ENCODE data around the gene HARBI1.

The HARBI1 gene

DNA sequence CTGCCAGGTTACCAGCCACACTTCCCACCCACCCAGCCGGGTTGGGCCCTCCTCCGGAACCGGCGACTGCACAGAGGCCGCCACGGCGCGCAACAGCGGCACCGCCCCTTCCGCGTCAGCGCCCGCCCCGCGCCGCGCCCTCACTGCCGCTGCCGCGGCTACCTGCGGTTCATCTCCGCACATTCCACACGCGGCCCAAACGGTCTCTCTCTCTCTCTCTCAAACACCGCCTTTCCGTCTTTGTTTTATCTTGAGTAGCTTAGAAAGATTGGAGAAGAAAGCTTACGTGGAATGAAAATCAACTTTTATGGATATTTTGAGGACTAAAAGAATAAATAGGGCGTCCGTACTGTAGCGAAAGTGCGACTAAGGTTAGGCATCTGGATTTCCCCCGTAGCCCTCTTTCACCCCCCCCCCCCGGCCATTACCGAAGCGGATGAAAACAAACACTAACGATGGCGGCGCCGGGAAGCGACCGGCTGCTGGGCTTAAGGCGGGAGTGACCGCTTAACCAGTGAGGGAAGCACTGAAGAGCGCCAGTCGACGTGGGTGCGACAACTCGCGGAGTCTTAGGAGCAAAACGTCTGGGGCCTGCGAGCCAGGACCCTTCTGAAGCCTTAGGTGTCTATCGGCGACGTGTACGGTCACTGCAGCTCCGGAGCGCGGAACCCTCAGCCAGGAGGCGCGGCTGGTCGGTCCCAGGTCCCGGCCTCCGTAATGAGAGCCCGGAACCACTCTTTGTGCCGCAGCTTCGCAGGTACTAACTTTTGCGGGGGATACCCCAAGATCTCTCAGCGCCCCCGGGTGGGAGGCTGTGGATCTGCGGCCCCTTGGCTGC, at the start of gene HARBI1, which contains the start of gene ATG13:
Gene HARBI1 (minus strand): TSS at position 94 of the 838 bp plus-strand sequence. CDS start 990 bp downstream, outside the sequence.
Gene ATG13 (plus strand): TSS at position 420 of the 838 bp plus-strand sequence. CDS start 26,739 bp downstream, outside the sequence.
- FAIRE-seq (peak; percentile 79), DNase-seq (ENCODE audit: extremely low spot score, insufficient read length, low read depth) (peak; percentile 87)

DNA sequence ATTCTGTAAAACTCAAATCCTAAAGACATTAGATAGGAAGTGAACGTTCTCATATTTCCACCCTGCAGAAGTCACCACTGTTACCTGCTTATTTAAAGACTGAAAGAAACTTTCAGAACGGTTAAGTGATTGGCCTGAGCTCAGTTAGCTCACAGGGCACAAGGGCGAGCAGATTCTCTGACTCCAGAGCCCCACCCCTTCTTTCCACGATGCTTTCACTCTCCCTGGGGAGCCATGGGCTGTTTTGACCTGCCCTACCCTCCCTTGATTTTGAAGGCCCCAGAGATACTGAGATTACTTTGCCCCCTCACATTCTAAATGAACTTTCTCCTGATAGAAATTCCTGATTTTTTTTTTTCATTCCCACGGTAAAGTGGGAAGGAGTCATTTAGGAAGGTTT, 49.5 kb upstream of the HARBI1 start:
- no peak for DNase-seq (ENCODE audit: extremely low spot score, insufficient read length, low read depth)
- FAIRE-seq = no peak

GRCh38 chr11:46665356-46665755, 48.3 kb upstream of the HARBI1 start:
- no peak for DNase-seq (ENCODE audit: extremely low spot score, insufficient read length, low read depth)
- no peak for FAIRE-seq

GRCh38 chr11:46664612-46665011, 47.6 kb upstream of the HARBI1 start:
- DNase-seq (ENCODE audit: extremely low spot score, insufficient read length, low read depth) (no peak), FAIRE-seq (no peak)

DNA sequence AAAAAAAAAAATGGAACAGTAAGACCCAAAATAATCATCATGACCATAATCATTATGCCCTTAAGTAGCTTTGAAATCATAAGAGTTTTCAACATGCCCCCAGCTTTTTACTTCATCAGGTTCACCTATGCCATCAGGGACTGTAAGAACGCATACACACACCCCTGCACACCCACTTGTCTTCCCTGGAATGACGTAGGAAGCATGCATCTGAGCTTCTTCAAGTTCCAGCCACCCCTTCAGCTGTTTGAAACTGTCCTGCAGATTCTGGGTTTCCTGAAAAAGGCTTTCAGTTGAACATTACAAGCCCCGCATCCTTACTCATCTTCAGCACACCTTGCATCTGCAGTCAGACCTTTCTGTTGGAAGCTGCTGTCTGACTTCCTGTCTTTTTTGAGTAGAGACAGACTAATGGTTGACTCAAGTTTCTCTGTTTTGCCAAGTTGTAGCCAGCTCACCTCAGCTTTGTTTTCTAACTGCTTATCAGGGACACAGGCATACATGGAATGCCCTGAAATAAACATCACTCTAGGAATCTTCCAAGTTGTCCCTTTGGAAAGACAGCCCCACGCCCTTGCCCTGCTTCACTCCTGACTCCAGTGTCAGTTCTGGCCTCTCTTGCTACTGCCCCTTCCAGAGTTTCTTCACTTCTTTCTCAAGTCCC, 46.4 kb upstream of the HARBI1 start:
- DNase-seq (ENCODE audit: extremely low spot score, insufficient read length, low read depth) = no peak
- no peak for FAIRE-seq

- DNase-seq (ENCODE audit: extremely low spot score, insufficient read length, low read depth) = no peak
- FAIRE-seq = no peak
These were observed 45.3 kb upstream of the HARBI1 start for GRCh38 chr11:46662366-46662765.

GRCh38 chr11:46661836-46662235, 44.8 kb upstream of the HARBI1 start:
- FAIRE-seq = no peak
- no peak for DNase-seq (ENCODE audit: extremely low spot score, insufficient read length, low read depth)

DNA sequence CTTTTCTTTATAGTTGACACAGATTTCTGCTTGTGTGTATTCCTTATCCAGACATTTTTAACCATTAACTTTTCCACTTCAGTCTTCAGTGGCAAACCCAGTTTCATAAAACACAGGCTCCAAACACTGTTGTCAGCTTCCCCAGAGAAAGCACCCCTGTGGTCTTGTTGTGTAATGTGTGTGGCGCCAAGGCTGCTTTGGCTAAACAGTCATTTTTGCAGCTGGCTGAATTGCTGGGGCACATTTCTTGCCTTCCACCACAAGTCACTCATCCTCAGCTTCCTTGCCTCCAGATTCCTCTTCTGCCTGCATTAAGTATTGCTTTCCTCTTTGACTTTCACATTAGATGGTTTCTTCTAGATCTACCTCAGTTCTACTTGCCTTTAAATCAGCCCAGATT, 42.9 kb upstream of the HARBI1 start:
- DNase-seq (ENCODE audit: extremely low spot score, insufficient read length, low read depth) (no peak), FAIRE-seq (no peak)

- FAIRE-seq = no peak
These were observed 41.2 kb upstream of the HARBI1 start for GRCh38 chr11:46658259-46658658.

DNA sequence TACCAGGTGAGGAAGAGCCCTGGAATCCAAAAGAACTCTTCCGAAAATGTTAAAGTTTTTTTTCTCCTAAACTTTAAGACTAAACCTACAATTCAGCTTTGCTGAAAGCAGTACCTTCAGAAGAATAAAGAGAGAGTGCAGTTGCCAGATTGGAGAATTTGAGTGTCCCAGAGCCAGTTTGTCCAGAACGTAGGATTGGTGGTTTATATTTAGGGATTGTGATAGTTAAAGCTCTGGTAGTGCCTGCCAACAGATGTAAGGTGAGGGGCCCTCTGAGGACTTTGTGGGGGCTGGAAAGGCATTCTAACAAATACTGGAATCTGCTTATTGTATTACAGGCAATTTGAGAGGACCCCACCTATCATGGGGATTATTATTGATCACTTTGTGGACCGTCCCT, 40.2 kb upstream of the HARBI1 start:
- FAIRE-seq (no peak), DNase-seq (ENCODE audit: extremely low spot score, insufficient read length, low read depth) (no peak)

More at GRCh38 chr11:46658259-46658658, 41.2 kb upstream of the HARBI1 start:
- DNase-seq (ENCODE audit: extremely low spot score, insufficient read length, low read depth) = no peak

DNA sequence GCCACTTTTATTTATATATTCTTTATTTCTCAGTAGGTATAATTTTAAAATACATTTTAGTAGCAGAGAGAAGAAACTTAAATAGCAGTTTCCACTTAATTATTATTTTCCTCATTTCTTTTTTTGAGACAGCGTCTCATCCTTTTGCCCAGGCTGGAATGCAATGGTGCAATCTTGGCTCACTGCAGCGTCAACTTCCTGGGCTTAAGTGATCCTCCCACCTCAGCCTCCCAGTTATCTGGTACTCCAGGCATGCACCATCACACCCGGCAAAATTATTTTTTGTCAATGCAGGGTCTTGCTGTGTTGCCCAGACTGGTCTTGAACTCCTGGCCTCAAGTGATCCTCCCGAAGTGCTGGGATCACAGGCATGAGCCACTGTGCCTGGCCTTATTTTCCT, 38.6 kb upstream of the HARBI1 start:
- no peak for DNase-seq (ENCODE audit: extremely low spot score, insufficient read length, low read depth)
- FAIRE-seq = no peak

DNA sequence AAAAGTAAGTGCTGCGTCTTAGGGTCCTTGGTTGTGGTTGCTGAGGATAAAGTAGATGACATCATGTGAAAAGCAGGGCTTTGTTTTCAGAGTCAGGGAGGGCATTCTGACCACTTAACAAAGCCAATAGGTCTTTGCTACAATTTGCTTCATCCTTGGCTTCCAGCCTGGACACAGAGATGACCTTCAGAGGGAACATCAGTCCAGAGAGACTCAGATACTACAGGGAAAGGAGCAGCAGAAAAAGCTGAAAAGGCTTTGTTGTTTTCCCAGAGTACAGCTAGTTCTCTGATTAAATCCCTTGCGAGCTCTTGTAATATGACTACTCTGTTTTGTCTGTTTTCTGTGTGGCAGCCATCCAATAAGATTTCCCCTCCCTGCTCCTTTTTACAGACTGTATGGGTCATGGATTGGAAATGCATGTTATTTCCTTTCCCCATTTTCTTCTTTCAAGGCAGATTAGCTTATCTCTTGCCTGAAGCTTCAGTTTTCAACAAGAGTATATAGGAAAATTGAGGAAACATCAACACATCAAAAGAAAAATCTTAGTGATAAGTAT, 32.2 kb upstream of the HARBI1 start:
- FAIRE-seq (no peak), DNase-seq (ENCODE audit: extremely low spot score, insufficient read length, low read depth) (no peak)

GRCh38 chr11:46643986-46644385, 27.0 kb upstream of the HARBI1 start:
- FAIRE-seq = no peak
- no peak for DNase-seq (ENCODE audit: extremely low spot score, insufficient read length, low read depth)

DNA sequence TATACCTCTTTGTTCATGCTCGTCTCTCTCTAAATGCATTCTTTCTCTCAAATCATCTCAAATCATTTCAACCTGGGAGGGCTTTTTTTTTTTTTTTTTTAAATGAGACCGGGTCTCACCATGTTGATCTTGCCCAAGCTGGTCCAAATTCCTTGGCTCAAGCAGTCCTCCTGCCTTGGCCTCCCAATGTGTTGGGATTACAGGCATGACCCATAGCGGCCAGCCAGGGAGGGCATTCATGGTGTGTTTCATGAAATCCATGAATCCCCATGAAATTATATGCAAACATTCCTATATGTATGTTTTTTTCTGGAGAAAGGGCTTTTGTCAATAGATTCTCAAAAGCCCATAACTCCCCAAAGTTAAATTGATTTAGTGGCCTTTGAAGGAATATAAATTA, 26.5 kb upstream of the HARBI1 start:
- no peak for FAIRE-seq
- no peak for DNase-seq (ENCODE audit: extremely low spot score, insufficient read length, low read depth)

DNA sequence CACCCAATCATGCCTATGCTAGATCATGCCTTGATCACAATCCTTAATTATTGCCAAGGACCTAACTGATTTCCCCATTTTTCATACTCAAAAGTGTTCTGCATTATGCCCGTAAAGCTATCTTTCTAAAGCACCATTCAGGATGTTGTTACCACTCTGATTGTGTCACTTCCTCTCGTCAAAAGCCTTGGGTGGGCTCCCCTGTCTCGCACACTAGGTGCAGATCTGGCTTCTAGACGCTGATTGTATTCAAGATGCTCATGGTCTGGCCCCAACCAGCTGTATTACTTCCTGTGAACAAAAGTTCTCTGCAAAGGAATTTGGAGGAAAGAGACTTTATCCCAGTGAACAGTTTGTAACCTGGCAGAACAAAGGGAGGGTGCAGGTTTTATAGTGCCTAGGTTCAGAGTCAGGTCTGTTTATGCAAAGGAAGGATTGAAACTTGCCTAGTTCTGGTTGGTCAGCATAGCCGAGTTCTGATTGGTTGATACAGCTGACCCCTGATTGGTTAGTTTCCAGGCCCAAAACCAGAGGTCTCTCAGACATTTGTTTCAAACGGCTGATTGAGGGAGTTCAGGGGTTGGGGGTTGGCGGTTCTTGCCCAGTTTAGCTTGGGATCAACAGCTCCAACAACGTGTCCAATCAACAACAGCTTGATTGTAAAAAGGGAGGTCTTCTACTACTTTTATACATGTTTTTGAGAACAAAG, 25.8 kb upstream of the HARBI1 start:
- FAIRE-seq = no peak
- DNase-seq (ENCODE audit: extremely low spot score, insufficient read length, low read depth) = no peak

- FAIRE-seq (no peak), DNase-seq (ENCODE audit: extremely low spot score, insufficient read length, low read depth) (no peak)
These were observed 24.6 kb upstream of the HARBI1 start for GRCh38 chr11:46641639-46642038.

GRCh38 chr11:46640036-46640788, 23.2 kb upstream of the HARBI1 start:
- FAIRE-seq = no peak
- DNase-seq (ENCODE audit: extremely low spot score, insufficient read length, low read depth) = no peak

DNA sequence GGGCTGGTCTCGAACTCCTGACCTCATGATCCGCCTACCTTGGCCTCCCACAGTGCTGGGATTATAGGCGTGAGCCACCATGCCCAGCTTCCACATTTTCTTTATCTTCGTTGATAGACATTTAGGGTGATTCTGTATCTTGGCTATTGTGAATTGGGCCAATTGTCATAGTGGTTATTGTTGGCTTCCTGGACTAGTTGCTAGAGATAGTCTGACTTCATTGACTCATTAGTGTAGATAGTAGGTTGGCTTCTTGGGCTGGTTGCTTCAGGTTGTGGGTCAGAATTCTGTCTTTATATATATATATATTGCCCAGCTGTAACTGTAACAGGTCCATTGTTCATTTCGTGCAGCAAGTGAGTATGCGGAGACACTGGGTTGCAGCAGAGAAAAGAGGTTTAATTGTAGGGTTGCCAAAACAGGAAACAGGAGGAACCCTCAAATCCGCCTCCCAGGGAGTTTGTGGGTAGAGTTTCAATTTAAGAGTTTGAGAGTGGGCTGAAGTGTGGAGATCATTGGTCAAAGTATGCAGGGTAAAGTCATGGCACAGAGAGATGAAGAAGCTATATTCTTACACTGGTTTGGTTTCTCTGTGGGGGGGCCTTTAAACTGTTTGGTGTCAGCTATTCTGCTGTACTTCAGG, 22.3 kb upstream of the HARBI1 start:
- no peak for FAIRE-seq
- DNase-seq (ENCODE audit: extremely low spot score, insufficient read length, low read depth) = no peak

- FAIRE-seq = no peak
- DNase-seq (ENCODE audit: extremely low spot score, insufficient read length, low read depth) = no peak
These were observed 20.5 kb upstream of the HARBI1 start for GRCh38 chr11:46637546-46637945.

Data from GM18507 (cell line).